Neural crest cell (in vitro differentiated cells): Measurements from ENCODE around the gene MNDA. TPM values are rescaled to one million over a fixed set of nuclear protein-coding genes. Genes with fewer than 3 reads are reported as not detected.

Experiments
- DNase-seq: peaks from one replicate; pipeline ENCODE4 v3.0.0; 2021; ENCODE audit warnings: low read depth, mixed read lengths, low spot score
- H3K27ac Mint-ChIP-seq: one replicate; pipeline ENCODE4 v1.8.0; 2021; ENCODE audit warnings: mild to moderate bottlenecking, mixed read lengths; ENCODE audit not compliant: unreplicated experiment
- H3K27me3 Mint-ChIP-seq: 2 replicates; pipeline ENCODE4 v1.8.0; 2021; ENCODE audit warnings: low read depth, mild to moderate bottlenecking, mixed read lengths
- H3K36me3 Mint-ChIP-seq: 2 replicates; pipeline ENCODE4 v1.8.0; 2021; ENCODE audit warnings: low read depth, mild to moderate bottlenecking, mixed read lengths
- H3K4me1 Mint-ChIP-seq: 2 replicates; pipeline ENCODE4 v1.8.0; 2021; ENCODE audit warnings: mixed read lengths
- H3K4me3 Mint-ChIP-seq: one replicate; pipeline ENCODE4 v1.8.0; 2021; ENCODE audit warnings: mild to moderate bottlenecking, mixed read lengths
- H3K9me3 Mint-ChIP-seq: 2 replicates; pipeline ENCODE4 v1.8.0; 2021; ENCODE audit warnings: mixed read lengths
- CTCF ChIP-seq: fragments of 200-600 bp; sonication (generic); conservative IDR thresholded peaks from 2 replicates; pipeline ENCODE4 v1.5.0; 2021; ENCODE audit warnings: antibody characterized with exemption, mild to moderate bottlenecking
- total RNA-seq: library from RNA; stranded (reverse); gene quantifications from 2 replicates; pipeline ENCODE4 v1.2.1, GENCODE V29; 2021

The MNDA gene
- total RNA-seq, 1 donor from 2014 or later = not detected

DNA sequence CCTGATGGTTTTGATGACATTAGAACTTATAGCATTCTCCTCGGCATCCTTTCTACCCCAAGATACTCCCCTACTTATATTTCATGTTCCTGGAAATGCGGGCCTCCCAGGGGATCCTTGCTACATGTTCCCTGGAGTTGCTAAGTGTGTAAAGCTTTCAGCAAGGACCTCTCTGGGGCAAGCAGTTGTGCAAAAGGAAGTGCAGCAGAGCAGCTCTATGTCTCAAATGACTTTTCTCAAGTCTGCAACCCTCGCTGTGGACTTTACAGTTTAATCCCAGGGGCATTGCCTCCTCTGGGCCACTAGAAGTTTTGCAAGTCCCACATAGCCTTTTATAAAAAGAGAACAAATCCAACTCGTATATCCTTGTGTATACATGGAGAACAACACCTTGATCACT is 20.8 kb upstream of the MNDA start:
- H3K27ac Mint-ChIP-seq = no peak overlapping the region
- H3K27me3 Mint-ChIP-seq = peaks cover 16% of the 10 kb centered on the region
- H3K36me3 Mint-ChIP-seq = no peaks in the 10 kb centered on the region
- TF ChIP-seq CTCF = no peak
- DNase-seq = no peak
- no peak overlapping the region for H3K4me3 Mint-ChIP-seq
- no peaks in the 10 kb centered on the region for H3K4me1 Mint-ChIP-seq
- H3K9me3 Mint-ChIP-seq = no peaks in the 10 kb centered on the region

GRCh38 chr1:158812336-158812735 is 18.8 kb upstream of the MNDA start:
- H3K36me3 Mint-ChIP-seq = no peaks in the 10 kb centered on the region
- H3K4me1 Mint-ChIP-seq = no peaks in the 10 kb centered on the region
- no peak for DNase-seq
- no peak overlapping the region for H3K27ac Mint-ChIP-seq
- TF ChIP-seq CTCF = no peak
- no peak overlapping the region for H3K4me3 Mint-ChIP-seq
- no peaks in the 10 kb centered on the region for H3K9me3 Mint-ChIP-seq
- peaks cover 3% of the 10 kb centered on the region for H3K27me3 Mint-ChIP-seq

GRCh38 chr1:158813164-158813563 is 18.0 kb upstream of the MNDA start:
- Mint-ChIP-seq H3K36me3 (no peaks in the 10 kb centered on the region), H3K4me3 (no peak overlapping the region), H3K9me3 (no peaks in the 10 kb centered on the region), H3K4me1 (no peaks in the 10 kb centered on the region), H3K27me3 (peaks cover 2% of the 10 kb centered on the region), H3K27ac (no peak overlapping the region)
- DNase-seq = no peak
- no peak for TF ChIP-seq CTCF

- DNase-seq = no peak
- no peaks in the 10 kb centered on the region for H3K36me3 Mint-ChIP-seq
- no peaks in the 10 kb centered on the region for H3K4me1 Mint-ChIP-seq
- no peaks in the 10 kb centered on the region for H3K9me3 Mint-ChIP-seq
- TF ChIP-seq CTCF = no peak
- no peak overlapping the region for H3K27ac Mint-ChIP-seq
- H3K27me3 Mint-ChIP-seq = peaks cover 2% of the 10 kb centered on the region
- no peak overlapping the region for H3K4me3 Mint-ChIP-seq
Measured at GRCh38 chr1:158814970-158815369, 16.2 kb upstream of the MNDA start.

- Mint-ChIP-seq H3K4me1 (no peaks in the 10 kb centered on the region), H3K4me3 (no peak overlapping the region), H3K9me3 (peaks cover under 1% of the 10 kb centered on the region), H3K27ac (no peak overlapping the region), H3K27me3 (peaks cover 2% of the 10 kb centered on the region), H3K36me3 (no peaks in the 10 kb centered on the region)
- TF ChIP-seq CTCF = no peak
- no peak for DNase-seq
Measured at GRCh38 chr1:158818560-158818959, 12.6 kb upstream of the MNDA start.

GRCh38 chr1:158818975-158819431 is 12.1 kb upstream of the MNDA start:
- no peak overlapping the region for H3K27ac Mint-ChIP-seq
- H3K27me3 Mint-ChIP-seq = peaks cover 2% of the 10 kb centered on the region
- no peak for DNase-seq
- H3K4me1 Mint-ChIP-seq = no peaks in the 10 kb centered on the region
- H3K4me3 Mint-ChIP-seq = no peak overlapping the region
- no peaks in the 10 kb centered on the region for H3K36me3 Mint-ChIP-seq
- no peak for TF ChIP-seq CTCF
- H3K9me3 Mint-ChIP-seq = peaks cover 2% of the 10 kb centered on the region
